Measurements from ENCODE around the gene PTH1R.

DNA sequence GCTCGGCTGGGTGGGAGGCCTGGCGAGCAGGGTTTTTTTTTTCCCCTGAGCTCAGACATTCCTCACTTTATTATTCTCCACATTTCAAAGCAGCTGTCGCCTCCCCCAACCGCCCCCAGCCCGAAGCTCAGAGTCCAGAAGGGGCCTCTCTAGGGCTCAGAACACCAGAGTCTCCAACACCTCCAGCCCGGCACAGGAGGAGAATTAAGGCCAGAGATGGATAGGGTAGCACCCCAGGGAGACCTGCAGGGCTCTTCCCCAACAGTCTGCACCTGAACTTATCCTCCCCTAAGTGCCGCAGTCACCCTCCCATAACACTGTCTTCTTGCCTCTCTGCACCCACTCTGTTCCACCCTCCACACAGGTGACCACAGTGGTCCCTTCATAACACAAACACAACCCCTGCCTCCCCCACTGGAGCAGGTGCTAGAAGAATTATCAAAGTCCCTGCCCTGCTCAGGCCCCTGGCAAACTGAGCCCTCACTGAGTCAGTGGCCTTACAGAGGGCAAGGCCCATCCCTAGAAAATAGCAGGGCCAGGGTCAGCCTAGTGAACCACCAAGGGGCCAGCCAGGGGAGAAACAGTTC is 28.4 kb upstream of the PTH1R start:
- TF ChIP-seq CTCF (IDR thresholded peaks at IDR 0.05) (no peak), POLR2A (IDR thresholded peaks at IDR 0.05; ENCODE audit: low read depth) (no peak), EP300 (IDR thresholded peaks at IDR 0.05) (no peak), POLR2AphosphoS5 (IDR thresholded peaks at IDR 0.05) (no peak)

Measured in esophagus muscularis mucosa (tissue), 4 donors.